Neuronal stem cell (in vitro differentiated cells): ENCODE data around the gene SIK3.

ENCODE experiments used
- DNase-seq: peaks from one replicate; pipeline ENCODE4 v3.0.0-alpha.2; 2013; ENCODE audit warnings: low spot score
- H2AFZ ChIP-seq: one replicate; pipeline ENCODE4 v1.6.1; 2013; ENCODE audit warnings: mild to moderate bottlenecking, low read length, inconsistent platforms
- H2AK5ac ChIP-seq: 2 replicates; pipeline ENCODE4 v1.6.1; 2013; ENCODE audit warnings: low read depth, mild to moderate bottlenecking, inconsistent platforms, low read length, moderate library complexity, mixed read lengths
- H2BK120ac ChIP-seq: 2 replicates; pipeline ENCODE4 v1.6.1; 2013; ENCODE audit warnings: low read depth, mild to moderate bottlenecking, inconsistent platforms, low read length, moderate library complexity, mixed read lengths
- H2BK12ac ChIP-seq: one replicate; pipeline ENCODE4 v1.6.1; 2013; ENCODE audit warnings: low read length, inconsistent platforms
- H2BK15ac ChIP-seq: 2 replicates; pipeline ENCODE4 v1.6.1; 2013; ENCODE audit warnings: mild to moderate bottlenecking, low read length, inconsistent platforms, mixed read lengths
- H2BK5ac ChIP-seq: one replicate; pipeline ENCODE4 v1.6.1; 2013; ENCODE audit warnings: inconsistent platforms, mild to moderate bottlenecking, low read length, moderate library complexity
- H3K14ac ChIP-seq: one replicate; pipeline ENCODE4 v1.6.1; 2013; ENCODE audit warnings: low read length, inconsistent platforms
- H3K18ac ChIP-seq: 2 replicates; pipeline ENCODE4 v1.6.1; 2013; ENCODE audit warnings: low read length, inconsistent platforms
- H3K23ac ChIP-seq: 2 replicates; pipeline ENCODE4 v1.6.1; 2013; ENCODE audit warnings: low read depth, mild to moderate bottlenecking, mixed read lengths, low read length, inconsistent platforms; ENCODE audit not compliant: poor library complexity
- H3K27ac ChIP-seq: replicated peaks from 3 replicates; pipeline ENCODE4 v1.5.1; 2013; ENCODE audit warnings: low read length, inconsistent platforms
- H3K27me3 ChIP-seq, 3 experiments: 2 replicates each; pipeline ENCODE4 v1.6.1; 2013; ENCODE audit warnings: low read length in 3 of 3, mild to moderate bottlenecking in 2 of 3, inconsistent platforms in 1 of 3, low read depth in 1 of 3, mixed read lengths in 1 of 3, moderate library complexity in 1 of 3; ENCODE audit not compliant: control insufficient read depth in 3 of 3, insufficient read depth in 3 of 3
- H3K36me3 ChIP-seq, 2 donors: replicated peaks in 1 of 2; 2 replicates each; pipeline ENCODE4 v1.6.1; 2013; ENCODE audit warnings: low read length in 2 of 2; ENCODE audit not compliant: control insufficient read depth in 2 of 2, insufficient read depth in 2 of 2
- H3K4ac ChIP-seq: 2 replicates; pipeline ENCODE4 v1.6.1; 2013; ENCODE audit warnings: inconsistent platforms, mild to moderate bottlenecking, low read length, moderate library complexity
- H3K4me1 ChIP-seq, 2 donors: 1 replicate in 1 of 2; 2 replicates in 1 of 2; pipeline ENCODE4 v1.6.1; 2013; ENCODE audit warnings: low read length in 2 of 2, low read depth in 1 of 2; ENCODE audit not compliant: control insufficient read depth in 2 of 2, insufficient read depth in 1 of 2
- H3K4me2 ChIP-seq: one replicate; pipeline ENCODE4 v1.6.1; 2013; ENCODE audit warnings: mild to moderate bottlenecking, low read length, inconsistent platforms; ENCODE audit not compliant: insufficient read depth, poor library complexity, severe bottlenecking
- H3K4me3 ChIP-seq, 2 donors: 2 replicates each; pipeline ENCODE4 v1.5.1; 2013; ENCODE audit warnings: low read length in 2 of 2, mild to moderate bottlenecking in 2 of 2, inconsistent platforms in 1 of 2, moderate library complexity in 1 of 2
- H3K79me1 ChIP-seq: one replicate; pipeline ENCODE4 v1.6.1; 2013; ENCODE audit warnings: low read depth, mild to moderate bottlenecking, inconsistent platforms, low read length, moderate library complexity
- H3K9ac ChIP-seq: one replicate; pipeline ENCODE4 v1.6.1; 2013; ENCODE audit warnings: mild to moderate bottlenecking, low read depth, low read length, inconsistent platforms; ENCODE audit not compliant: poor library complexity
- H3K9me3 ChIP-seq, 2 donors: replicated peaks in 1 of 2; 2 replicates each; pipeline versions ENCODE3 to v1.6.1; 2013; ENCODE audit warnings: low read length in 2 of 2, mild to moderate bottlenecking in 2 of 2, inconsistent platforms in 1 of 2, low read depth in 1 of 2, mixed read lengths in 1 of 2, moderate library complexity in 1 of 2; ENCODE audit not compliant: control insufficient read depth in 2 of 2, insufficient read depth in 1 of 2
- H4K8ac ChIP-seq: one replicate; pipeline ENCODE4 v1.6.1; 2013; ENCODE audit warnings: low read depth, mild to moderate bottlenecking, inconsistent platforms, low read length, moderate library complexity
- H4K91ac ChIP-seq: one replicate; pipeline ENCODE4 v1.6.1; 2013; ENCODE audit warnings: low read length, low read depth, mild to moderate bottlenecking, inconsistent platforms; ENCODE audit not compliant: poor library complexity
- WGBS, 2 donors: extraction: QIAGEN DNeasy Blood & Tissue Kit; methylation state at CpG; one replicate each; pipeline ENCODE4 v1.1.7; 2013; ENCODE audit warnings: missing lambda C conversion rate in 2 of 2, mixed read lengths in 1 of 2; ENCODE audit not compliant: insufficient read length in 2 of 2, insufficient replicate concordance in 1 of 2; ENCODE audit errors: extremely low coverage in 2 of 2; 5-methylcytosine and 5-hydroxymethylcytosine counted together

Gene SIK3

GRCh38 chr11:116986521-116987105 is 111.6 kb downstream of the SIK3 start:
- no peak for DNase-seq
- WGBS, 2 donors, result no CpG with 5 or more reads among the region's 2 CpGs
- no peak overlapping the region for H2BK15ac ChIP-seq
- peaks cover 6 to 8% of the 10 kb centered on the region in 2 donors for H3K4me1 ChIP-seq
- H2BK5ac ChIP-seq, result no peak overlapping the region
- no peak overlapping the region for H3K18ac ChIP-seq
- H3K4ac ChIP-seq, result no peak overlapping the region
- no peak overlapping the region for H3K9ac ChIP-seq
- no peak overlapping the region for H3K23ac ChIP-seq
- H3K4me3 ChIP-seq, result no peak overlapping the region
- no peaks in the 10 kb centered on the region for H3K27me3 ChIP-seq
- H3K9me3 ChIP-seq, result no peaks in the 10 kb centered on the region
- H3K79me1 ChIP-seq, result no peaks in the 10 kb centered on the region
- H2BK120ac ChIP-seq, result no peak overlapping the region
- no peak overlapping the region for H3K14ac ChIP-seq
- no peak overlapping the region for H2AK5ac ChIP-seq
- H3K36me3 ChIP-seq, result no peaks in the 10 kb centered on the region
- no peak overlapping the region for H3K27ac ChIP-seq
- H4K8ac ChIP-seq, result no peak overlapping the region
- no peak overlapping the region for H3K4me2 ChIP-seq
- H2AFZ ChIP-seq, result no peak overlapping the region
- H2BK12ac ChIP-seq, result no peak overlapping the region
- H4K91ac ChIP-seq, result no peak overlapping the region

- Histone ChIP-seq H3K9ac (no peak overlapping the region), H3K18ac (no peak overlapping the region)
- no peak for DNase-seq
These were observed 113.6 kb downstream of the SIK3 start for GRCh38 chr11:116984589-116984988.

GRCh38 chr11:116984186-116984585 is 114.0 kb downstream of the SIK3 start:
- Histone ChIP-seq H2BK5ac (no peak overlapping the region), H2BK120ac (no peak overlapping the region), H2AK5ac (no peak overlapping the region), H3K4me3 (no peak overlapping the region), H4K91ac (no peak overlapping the region), H3K36me3 (no peaks in the 10 kb centered on the region), H3K4ac (no peak overlapping the region), H3K4me2 (no peak overlapping the region), H3K23ac (no peak overlapping the region), H3K14ac (no peak overlapping the region), H3K79me1 (no peaks in the 10 kb centered on the region), H4K8ac (no peak overlapping the region), H3K9ac (no peak overlapping the region), H2AFZ (no peak overlapping the region), H2BK12ac (no peak overlapping the region), H3K27ac (no peak overlapping the region), H3K4me1 (peaks cover 1 to 5% of the 10 kb centered on the region in 2 donors), H2BK15ac (no peak overlapping the region), H3K18ac (no peak overlapping the region), H3K27me3 (no peaks in the 10 kb centered on the region), H3K9me3 (no peaks in the 10 kb centered on the region)
- DNase-seq, result no peak
- WGBS, 2 donors, result no CpG with 5 or more reads among the region's 4 CpGs

More at GRCh38 chr11:116984589-116984988, 113.6 kb downstream of the SIK3 start:
- Histone ChIP-seq H3K4ac (no peak overlapping the region), H3K4me3 (no peak overlapping the region), H2AFZ (no peak overlapping the region), H2BK120ac (no peak overlapping the region), H3K14ac (no peak overlapping the region), H3K79me1 (no peaks in the 10 kb centered on the region), H3K36me3 (no peaks in the 10 kb centered on the region), H2AK5ac (no peak overlapping the region), H2BK15ac (no peak overlapping the region), H3K23ac (no peak overlapping the region), H3K27ac (no peak overlapping the region), H2BK5ac (no peak overlapping the region), H3K27me3 (no peaks in the 10 kb centered on the region), H2BK12ac (no peak overlapping the region), H3K4me1 (peaks cover 1 to 6% of the 10 kb centered on the region in 2 donors), H4K8ac (no peak overlapping the region), H3K9me3 (no peaks in the 10 kb centered on the region), H4K91ac (no peak overlapping the region), H3K4me2 (no peak overlapping the region)
- WGBS, 2 donors, result no CpG with 5 or more reads among the region's 6 CpGs

DNA sequence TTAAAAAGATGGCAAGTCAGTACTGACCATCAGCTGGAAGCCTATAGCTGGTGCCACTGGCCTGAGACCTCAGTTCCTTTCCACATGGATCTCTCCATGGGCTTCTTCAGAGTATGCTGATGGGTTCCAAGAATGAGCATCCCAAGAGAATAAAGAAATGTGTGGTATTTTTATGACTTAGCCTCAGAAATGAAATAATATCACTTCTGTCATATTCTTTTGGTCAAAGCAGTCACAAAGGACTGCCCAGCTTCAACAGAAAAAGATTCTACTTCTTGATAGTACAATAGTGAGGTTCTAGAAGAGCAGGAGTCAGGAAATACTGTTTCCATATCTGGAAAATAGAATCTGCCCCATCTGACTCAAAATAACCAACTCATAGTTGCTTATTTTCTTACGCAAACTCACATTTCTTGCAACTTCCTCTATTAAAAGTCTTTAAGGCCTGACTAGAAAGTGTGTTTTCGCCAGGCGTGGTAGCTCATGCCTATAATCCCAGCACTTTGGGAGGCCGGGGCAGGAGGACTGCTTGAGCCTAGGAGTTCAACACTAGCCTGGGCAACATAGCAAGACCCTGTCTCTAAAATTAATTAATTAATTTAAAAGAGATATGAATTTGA is 116.9 kb downstream of the SIK3 start:
- Histone ChIP-seq H3K4me3 (no peak overlapping the region), H3K4ac (no peak overlapping the region), H2BK5ac (no peak overlapping the region), H3K36me3 (no peaks in the 10 kb centered on the region), H3K23ac (no peak overlapping the region), H3K14ac (no peak overlapping the region), H2AK5ac (no peak overlapping the region), H3K27me3 (no peaks in the 10 kb centered on the region), H2BK15ac (no peak overlapping the region), H4K8ac (no peak overlapping the region), H4K91ac (no peak overlapping the region), H3K79me1 (no peaks in the 10 kb centered on the region), H2BK120ac (no peak overlapping the region), H3K9ac (no peak overlapping the region), H3K18ac (no peak overlapping the region), H3K27ac (no peak overlapping the region), H3K4me2 (no peak overlapping the region), H3K9me3 (no peaks in the 10 kb centered on the region), H2BK12ac (no peak overlapping the region), H3K4me1 (peaks cover 0 to 4% of the 10 kb centered on the region in 2 donors), H2AFZ (no peak overlapping the region)
- DNase-seq, result no peak
- WGBS, 2 donors, result no CpG with 5 or more reads among the region's 4 CpGs
